ENCODE measurements around the gene SUN5.

The SUN5 gene

DNA sequence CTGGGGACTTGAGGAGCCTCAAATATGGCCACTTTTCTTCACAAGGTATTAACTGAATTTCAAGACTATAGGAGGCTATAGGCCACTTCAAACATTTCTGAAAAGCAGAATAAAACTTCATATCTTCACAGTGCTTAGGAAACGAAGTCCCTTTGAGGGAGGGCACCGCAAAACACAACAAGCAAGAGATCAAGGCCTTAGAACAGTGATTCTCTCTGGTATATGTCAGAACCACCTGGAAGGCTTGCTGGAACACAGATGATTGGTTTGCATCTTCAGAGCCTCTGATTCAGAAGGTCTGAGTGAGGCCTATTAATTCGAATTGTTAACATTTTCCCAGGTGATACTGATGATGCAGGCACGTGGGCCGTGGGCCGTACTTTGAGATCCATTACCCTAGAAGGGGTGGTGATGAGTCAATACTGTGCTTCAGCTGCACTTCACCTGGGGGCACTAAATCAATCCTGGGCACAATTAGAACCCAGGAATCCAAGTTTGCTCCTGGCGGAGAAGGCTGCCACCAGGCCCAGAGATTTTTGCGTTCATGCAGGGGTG lies 10.7 kb downstream of the SUN5 start:
- H3K36me3 Mint-ChIP-seq, result peaks cover 4% of the 10 kb centered on the region
- H3K27me3 Mint-ChIP-seq, result no peaks in the 10 kb centered on the region
- H3K4me3 Mint-ChIP-seq, result no peak overlapping the region
- H3K4me1 Mint-ChIP-seq (ENCODE audit: low read depth), result peaks cover 50% of the 10 kb centered on the region
- peaks cover 7% of the 10 kb centered on the region for H3K9me3 Mint-ChIP-seq (ENCODE audit: low read depth)
- H3K27ac Mint-ChIP-seq, result peak overlapping the region; percentile 59

- peak overlapping the region; percentile 54 for H3K27ac Mint-ChIP-seq
These were observed 12.2 kb downstream of the SUN5 start for GRCh38 chr20:32991792-32992641.

GRCh38 chr20:32991383-32991782 lies 12.8 kb downstream of the SUN5 start:
- H3K27me3 Mint-ChIP-seq, result no peaks in the 10 kb centered on the region
- H3K27ac Mint-ChIP-seq, result no peak overlapping the region
- peaks cover 7% of the 10 kb centered on the region for H3K9me3 Mint-ChIP-seq (ENCODE audit: low read depth)
- H3K36me3 Mint-ChIP-seq, result peaks cover 3% of the 10 kb centered on the region
- peak overlapping the region; percentile 20 for H3K4me3 Mint-ChIP-seq
- H3K4me1 Mint-ChIP-seq (ENCODE audit: low read depth), result peaks cover 40% of the 10 kb centered on the region

More at GRCh38 chr20:32991792-32992641, 12.2 kb downstream of the SUN5 start:
- H3K36me3 Mint-ChIP-seq, result peaks cover 3% of the 10 kb centered on the region
- H3K4me3 Mint-ChIP-seq, result no peak overlapping the region
- peaks cover 43% of the 10 kb centered on the region for H3K4me1 Mint-ChIP-seq (ENCODE audit: low read depth)
- peaks cover 7% of the 10 kb centered on the region for H3K9me3 Mint-ChIP-seq (ENCODE audit: low read depth)
- no peaks in the 10 kb centered on the region for H3K27me3 Mint-ChIP-seq

GRCh38 chr20:32990426-32990825 lies 13.8 kb downstream of the SUN5 start:
- Mint-ChIP-seq H3K4me1 (ENCODE audit: low read depth) (peaks cover 40% of the 10 kb centered on the region), H3K27me3 (no peaks in the 10 kb centered on the region)

GRCh38 chr20:32989507-32990283 lies 14.5 kb downstream of the SUN5 start:
- Mint-ChIP-seq H3K36me3 (no peaks in the 10 kb centered on the region), H3K27ac (no peak overlapping the region), H3K4me1 (ENCODE audit: low read depth) (peaks cover 40% of the 10 kb centered on the region), H3K4me3 (no peak overlapping the region), H3K27me3 (no peaks in the 10 kb centered on the region), H3K9me3 (ENCODE audit: low read depth) (peaks cover under 1% of the 10 kb centered on the region)

More at GRCh38 chr20:32990426-32990825, 13.8 kb downstream of the SUN5 start:
- Mint-ChIP-seq H3K9me3 (ENCODE audit: low read depth) (peaks cover 7% of the 10 kb centered on the region), H3K4me3 (no peak overlapping the region), H3K27ac (no peak overlapping the region), H3K36me3 (peaks cover 3% of the 10 kb centered on the region)

- H3K27ac Mint-ChIP-seq, result no peak overlapping the region
- peaks cover 29% of the 10 kb centered on the region for H3K4me1 Mint-ChIP-seq (ENCODE audit: low read depth)
These were observed 16.2 kb downstream of the SUN5 start for GRCh38 chr20:32988008-32988407.

GRCh38 chr20:32987044-32987825 lies 17.0 kb downstream of the SUN5 start:
- H3K27me3 Mint-ChIP-seq, result no peaks in the 10 kb centered on the region
- H3K4me1 Mint-ChIP-seq (ENCODE audit: low read depth), result peaks cover 25% of the 10 kb centered on the region
- no peak overlapping the region for H3K27ac Mint-ChIP-seq
- no peak overlapping the region for H3K4me3 Mint-ChIP-seq
- H3K9me3 Mint-ChIP-seq (ENCODE audit: low read depth), result no peaks in the 10 kb centered on the region
- H3K36me3 Mint-ChIP-seq, result no peaks in the 10 kb centered on the region

More at GRCh38 chr20:32988008-32988407, 16.2 kb downstream of the SUN5 start:
- H3K9me3 Mint-ChIP-seq (ENCODE audit: low read depth), result no peaks in the 10 kb centered on the region
- H3K4me3 Mint-ChIP-seq, result no peak overlapping the region
- H3K27me3 Mint-ChIP-seq, result no peaks in the 10 kb centered on the region
- no peaks in the 10 kb centered on the region for H3K36me3 Mint-ChIP-seq

- no peaks in the 10 kb centered on the region for H3K9me3 Mint-ChIP-seq (ENCODE audit: low read depth)
- H3K27ac Mint-ChIP-seq, result no peak overlapping the region
- H3K27me3 Mint-ChIP-seq, result no peaks in the 10 kb centered on the region
- no peak overlapping the region for H3K4me3 Mint-ChIP-seq
- H3K4me1 Mint-ChIP-seq (ENCODE audit: low read depth), result peaks cover 17% of the 10 kb centered on the region
- H3K36me3 Mint-ChIP-seq, result no peaks in the 10 kb centered on the region
These were observed 17.8 kb downstream of the SUN5 start for GRCh38 chr20:32986331-32986966.

- Mint-ChIP-seq H3K27me3 (no peaks in the 10 kb centered on the region), H3K4me3 (no peak overlapping the region), H3K36me3 (no peaks in the 10 kb centered on the region), H3K27ac (no peak overlapping the region), H3K4me1 (ENCODE audit: low read depth) (peaks cover 14% of the 10 kb centered on the region), H3K9me3 (ENCODE audit: low read depth) (no peaks in the 10 kb centered on the region)
These were observed 18.6 kb downstream of the SUN5 start for GRCh38 chr20:32985596-32985995.

DNA sequence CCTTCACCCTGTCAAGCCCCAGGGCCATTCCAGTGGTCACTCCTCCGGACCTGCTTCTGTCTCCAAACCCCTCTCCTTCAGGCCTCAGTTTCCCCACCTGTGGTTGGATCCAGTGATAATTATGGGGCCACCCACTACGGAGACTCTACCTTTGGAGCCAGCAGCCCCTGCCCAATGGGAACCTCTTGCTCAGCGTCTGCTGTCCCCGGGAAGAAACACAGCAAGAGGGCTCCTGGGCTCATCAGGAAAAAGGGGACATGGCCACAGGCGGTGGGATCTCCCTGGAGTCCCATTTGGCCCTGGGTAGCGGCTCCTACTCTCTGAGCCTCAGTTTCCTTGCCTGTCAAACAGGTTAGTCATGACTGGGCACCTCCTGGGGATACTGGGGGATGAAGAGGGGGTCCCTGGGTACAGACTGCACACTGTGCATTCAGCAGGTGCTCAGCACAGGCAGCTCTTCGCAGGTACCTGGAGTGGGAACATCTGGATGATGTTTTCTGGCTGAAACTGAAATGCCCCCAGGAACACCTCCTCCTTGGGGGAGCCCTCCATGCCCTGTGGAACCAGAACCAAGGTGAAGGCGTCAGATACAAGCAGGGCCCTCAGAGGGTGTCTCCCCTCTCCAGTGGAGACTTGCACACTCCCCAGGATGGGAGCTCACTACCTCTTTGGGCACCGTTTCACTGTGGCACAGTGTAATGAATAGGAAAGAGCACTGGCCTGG lies 19.4 kb downstream of the SUN5 start:
- H3K27ac Mint-ChIP-seq, result no peak overlapping the region
- no peaks in the 10 kb centered on the region for H3K9me3 Mint-ChIP-seq (ENCODE audit: low read depth)
- peaks cover 13% of the 10 kb centered on the region for H3K4me1 Mint-ChIP-seq (ENCODE audit: low read depth)
- no peak overlapping the region for H3K4me3 Mint-ChIP-seq
- no peaks in the 10 kb centered on the region for H3K27me3 Mint-ChIP-seq
- no peaks in the 10 kb centered on the region for H3K36me3 Mint-ChIP-seq

GRCh38 chr20:32984196-32984595 lies 20.0 kb downstream of the SUN5 start:
- Mint-ChIP-seq H3K36me3 (no peaks in the 10 kb centered on the region), H3K27me3 (no peaks in the 10 kb centered on the region), H3K4me3 (no peak overlapping the region), H3K4me1 (ENCODE audit: low read depth) (peaks cover 11% of the 10 kb centered on the region), H3K27ac (no peak overlapping the region), H3K9me3 (ENCODE audit: low read depth) (no peaks in the 10 kb centered on the region)

GRCh38 chr20:32983459-32984112 lies 20.6 kb downstream of the SUN5 start:
- no peak overlapping the region for H3K4me3 Mint-ChIP-seq
- no peaks in the 10 kb centered on the region for H3K9me3 Mint-ChIP-seq (ENCODE audit: low read depth)
- peaks cover 15% of the 10 kb centered on the region for H3K4me1 Mint-ChIP-seq (ENCODE audit: low read depth)
- H3K36me3 Mint-ChIP-seq, result no peaks in the 10 kb centered on the region
- no peaks in the 10 kb centered on the region for H3K27me3 Mint-ChIP-seq
- peak overlapping the region; percentile 6 for H3K27ac Mint-ChIP-seq
